HG02571 (cell line): ENCODE results near the gene RPS27L.
A peak's percentile ranks its signal among the peaks of the same experiment; 100 is the strongest.

Experiments used
- ATAC-seq: cut with Tn5 transposase; IDR thresholded peaks from one replicate; pipeline ENCODE4 v1.9.1; 2021; ENCODE audit warnings: mild to moderate bottlenecking, moderate library complexity; ENCODE audit not compliant: unreplicated experiment

RPS27L gene

DNA sequence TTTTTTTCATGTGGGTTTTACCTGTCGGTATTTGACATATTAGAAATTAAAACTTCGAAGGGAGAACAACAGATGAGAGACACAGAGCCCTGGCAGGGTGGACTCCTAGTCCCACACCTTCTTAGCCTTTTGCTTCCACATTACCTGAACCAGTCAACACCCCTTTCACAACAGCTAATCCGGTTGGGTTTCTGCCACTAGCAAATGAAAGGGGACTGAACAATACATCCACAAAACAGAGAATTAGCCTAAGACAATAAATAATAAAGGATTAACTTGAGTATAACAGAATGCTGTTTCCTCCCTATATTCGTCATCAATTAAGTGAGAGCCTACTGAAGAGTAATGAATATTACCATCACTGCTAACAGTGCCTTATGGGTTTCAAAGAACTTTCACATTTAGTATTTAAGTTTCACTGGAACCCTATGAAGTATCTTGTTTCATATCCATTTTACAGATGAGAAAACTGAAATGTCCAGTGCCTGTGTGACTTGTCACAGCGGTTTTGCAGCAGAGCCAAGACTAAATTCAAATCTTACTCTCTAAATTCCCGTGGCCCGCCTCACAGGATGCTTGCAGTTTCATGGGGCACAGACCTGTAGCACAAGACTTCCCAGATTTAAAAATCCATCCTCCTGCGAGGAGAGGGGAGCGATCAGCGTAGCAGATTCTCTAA lies 31.1 kb upstream of the RPS27L start:
- ATAC-seq, result no peak

DNA sequence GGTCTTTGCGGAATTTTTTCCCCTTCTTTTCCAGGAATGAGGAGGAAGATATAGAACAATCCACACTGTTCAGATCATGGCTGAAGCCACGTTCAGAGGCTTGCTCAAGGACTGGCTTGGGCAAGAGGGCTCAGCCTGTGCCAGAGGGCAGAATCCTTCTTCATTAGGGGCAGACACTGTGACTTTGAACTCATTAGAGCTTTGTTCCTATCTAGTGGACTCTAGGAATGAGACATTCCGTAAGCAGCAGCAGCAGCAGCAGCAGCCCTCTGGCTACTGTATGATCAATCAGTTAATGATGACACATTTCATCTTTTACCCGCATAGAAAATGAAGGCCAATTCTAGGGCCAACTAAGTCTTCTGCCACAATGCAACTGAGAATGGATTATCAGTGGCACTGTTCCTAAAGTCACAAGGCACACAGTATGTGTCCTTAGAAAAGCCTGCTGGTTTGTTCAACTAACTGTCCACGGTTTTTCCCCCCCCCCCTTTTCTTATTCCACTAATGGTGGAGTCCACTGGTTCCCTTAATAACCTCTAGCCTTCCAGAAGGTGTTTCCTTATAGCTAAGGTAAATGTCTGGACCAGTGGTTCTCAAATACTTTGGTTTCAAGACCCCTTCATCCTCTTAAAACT lies 30.4 kb upstream of the RPS27L start:
- ATAC-seq, result no peak

DNA sequence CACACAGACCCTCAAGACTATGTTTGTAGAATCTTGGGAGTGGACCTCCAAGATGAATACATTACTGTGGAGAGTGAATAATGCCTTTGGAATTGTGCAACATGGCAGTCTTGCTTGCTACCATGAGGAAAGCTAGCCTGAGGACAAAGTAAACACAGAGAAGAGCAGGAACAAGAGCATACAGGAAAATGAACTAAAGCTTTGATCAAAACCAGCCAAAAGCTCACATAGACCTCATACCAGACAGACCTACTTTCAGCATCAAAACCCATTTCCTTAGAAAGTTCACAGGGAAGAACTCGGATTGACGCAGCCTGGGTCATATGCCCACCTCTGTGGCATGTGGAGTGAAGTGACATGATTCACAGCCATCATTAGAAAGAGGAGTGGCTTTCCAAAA lies 28.8 kb upstream of the RPS27L start:
- ATAC-seq, result no peak

DNA sequence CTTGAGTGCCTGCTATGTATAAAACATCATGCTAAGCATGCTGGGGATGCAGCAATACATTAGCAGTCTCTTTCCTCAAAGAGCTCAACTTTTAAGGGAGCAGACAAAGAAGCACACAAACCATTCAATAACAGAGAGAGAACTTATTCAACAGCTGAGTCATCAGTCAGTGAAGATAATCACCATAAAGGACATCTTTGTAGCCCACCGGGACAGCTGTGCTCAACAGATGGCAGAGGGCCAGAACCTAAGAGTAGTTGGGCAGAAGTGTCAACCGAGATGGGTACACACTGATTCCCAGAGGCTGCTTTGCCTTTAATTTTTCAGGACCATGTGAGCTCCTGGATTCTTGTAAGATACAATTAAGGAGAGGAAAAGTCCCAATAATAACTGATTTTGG lies 27.9 kb upstream of the RPS27L start:
- ATAC-seq, result no peak

DNA sequence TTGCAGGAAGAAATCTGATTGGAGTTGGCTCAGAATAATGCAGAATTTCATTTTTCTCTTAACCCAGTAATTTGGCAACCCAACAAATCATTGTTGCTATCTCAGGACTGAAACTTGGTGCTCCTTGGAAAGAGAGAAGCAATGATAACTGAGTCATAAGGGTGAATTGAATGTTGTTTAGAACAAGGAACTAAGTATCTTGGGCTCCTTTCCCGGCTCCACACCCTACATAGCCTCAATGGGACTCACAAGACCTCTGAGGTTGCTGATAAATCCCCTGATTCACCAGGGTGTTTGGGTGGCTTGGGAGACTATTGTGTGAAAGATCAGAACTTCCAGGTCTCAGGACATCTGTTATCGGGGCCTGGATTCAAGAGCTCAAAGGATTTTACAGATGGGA lies 24.4 kb upstream of the RPS27L start:
- ATAC-seq, result no peak

DNA sequence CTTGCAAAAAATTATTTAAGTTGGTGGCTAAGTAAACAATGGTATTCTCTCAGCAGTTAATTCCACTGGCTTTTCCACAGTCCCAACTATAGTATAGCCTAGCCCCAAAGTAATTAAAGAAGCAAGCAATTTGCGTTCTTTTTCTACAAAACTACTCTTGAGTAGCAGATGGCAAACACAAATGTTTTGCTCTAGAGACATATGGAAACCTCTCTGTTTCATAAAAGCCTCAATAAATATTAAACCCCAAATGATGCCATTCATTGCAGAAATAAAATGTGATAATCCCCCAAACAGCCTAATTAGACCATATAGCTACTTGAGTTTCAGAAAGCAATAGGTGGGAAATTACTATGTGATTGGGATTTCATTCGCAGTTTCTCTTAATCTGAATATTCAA lies 23.5 kb upstream of the RPS27L start:
- ATAC-seq, result no peak

DNA sequence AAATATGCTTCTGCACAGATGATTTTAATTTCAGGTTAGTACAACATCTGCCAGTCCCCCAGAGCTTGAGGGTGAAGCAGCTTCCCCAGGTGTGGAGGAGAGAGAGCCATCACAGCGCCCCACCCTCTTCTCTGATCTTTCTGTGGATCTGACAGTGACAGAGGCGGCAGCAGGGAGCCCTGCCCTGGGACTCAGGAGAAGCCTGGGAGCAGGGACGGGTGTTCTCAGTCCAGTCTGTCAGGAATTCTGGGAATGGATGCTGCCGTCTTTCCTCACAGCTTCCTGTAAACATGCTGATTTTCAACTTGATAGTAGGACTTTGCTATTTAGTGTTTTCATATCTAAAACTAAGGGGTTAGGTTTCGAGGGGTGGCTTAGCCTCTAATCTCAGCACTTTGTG lies 20.8 kb upstream of the RPS27L start:
- no peak for ATAC-seq

DNA sequence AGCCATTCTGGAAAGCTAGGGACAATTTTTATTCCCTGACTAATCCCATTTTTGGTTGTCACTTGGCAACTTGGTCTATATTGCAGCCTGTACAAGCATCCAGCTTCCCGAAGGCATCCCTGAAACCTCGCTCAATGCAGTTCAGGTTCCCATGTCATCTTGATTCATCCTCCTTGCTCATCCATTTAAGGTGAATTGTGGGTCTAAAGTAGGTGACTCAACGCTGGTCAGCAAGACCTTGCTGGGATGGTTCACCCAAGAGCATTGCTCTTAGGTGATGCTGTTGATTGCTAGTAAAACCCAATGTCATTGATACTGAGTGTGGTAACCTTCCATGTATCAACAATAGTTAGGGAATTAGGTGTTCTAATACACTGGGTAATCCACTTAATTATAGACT lies 19.0 kb upstream of the RPS27L start:
- no peak for ATAC-seq

DNA sequence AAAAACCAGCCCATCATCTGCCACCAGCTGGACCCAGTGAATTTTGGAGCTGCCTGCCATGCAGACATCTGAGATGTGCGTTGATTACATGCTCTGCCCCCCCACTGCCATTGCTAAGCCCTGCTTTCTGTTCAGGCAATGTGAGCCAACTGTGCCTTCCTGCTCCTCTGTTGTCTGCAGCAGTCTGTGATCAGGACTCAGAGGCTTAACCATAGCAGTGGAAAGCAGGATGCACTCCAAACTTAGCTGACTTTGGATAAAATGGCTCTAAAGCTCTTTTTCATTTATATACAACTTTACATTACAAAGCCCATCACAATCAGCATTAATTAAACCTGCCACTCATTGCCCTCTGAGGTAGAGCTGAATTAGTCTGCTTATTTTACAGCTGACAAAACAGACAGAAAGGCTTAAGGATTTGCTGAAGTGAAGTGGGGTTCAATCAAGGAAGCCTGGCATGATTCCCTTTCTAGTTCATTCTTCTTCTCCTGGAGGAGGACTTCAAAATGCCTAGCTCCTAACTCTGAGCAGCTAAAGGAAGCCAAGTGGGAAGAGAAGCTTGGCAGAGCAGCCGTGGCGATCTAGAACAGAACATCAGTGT lies 15.7 kb upstream of the RPS27L start:
- no peak for ATAC-seq

DNA sequence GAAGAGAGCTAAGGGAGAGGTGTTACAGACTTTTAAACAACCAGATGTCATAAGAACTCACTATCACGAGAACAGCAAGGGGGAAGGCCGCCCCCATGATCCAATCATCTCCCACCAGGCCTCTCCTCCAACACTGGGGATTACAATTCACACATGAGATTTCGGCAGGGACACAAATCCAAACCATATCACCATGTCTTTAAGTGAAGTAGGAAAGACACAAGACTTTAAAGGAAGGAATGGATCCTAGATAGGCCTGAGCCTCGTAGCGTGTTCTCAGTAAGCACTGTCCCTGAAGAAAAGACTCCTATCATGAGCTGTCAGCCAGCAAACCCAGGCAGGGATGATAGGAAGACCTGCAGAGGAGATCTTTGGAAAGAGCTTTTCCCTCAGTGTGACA lies 15.1 kb upstream of the RPS27L start:
- ATAC-seq, result no peak

DNA sequence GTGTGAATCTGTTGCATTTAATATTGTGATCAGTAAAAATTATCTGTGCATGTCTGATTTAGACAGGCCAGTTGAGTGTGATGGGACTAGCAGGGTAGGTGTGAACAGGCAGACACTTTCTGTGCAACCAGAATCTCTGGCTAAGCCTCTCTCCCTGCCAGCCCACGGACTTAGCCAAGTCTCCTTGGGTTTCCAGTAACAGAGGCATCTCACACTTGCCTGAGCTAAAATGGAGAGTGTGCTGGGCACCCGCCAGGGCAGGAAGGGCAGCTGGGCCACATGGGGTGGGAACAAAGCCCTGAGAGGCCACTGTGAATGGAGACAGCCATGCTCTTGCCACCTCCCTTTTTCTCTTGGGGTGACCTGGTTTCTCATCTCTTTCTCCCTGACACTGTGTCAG lies 12.5 kb upstream of the RPS27L start:
- ATAC-seq, result no peak

DNA sequence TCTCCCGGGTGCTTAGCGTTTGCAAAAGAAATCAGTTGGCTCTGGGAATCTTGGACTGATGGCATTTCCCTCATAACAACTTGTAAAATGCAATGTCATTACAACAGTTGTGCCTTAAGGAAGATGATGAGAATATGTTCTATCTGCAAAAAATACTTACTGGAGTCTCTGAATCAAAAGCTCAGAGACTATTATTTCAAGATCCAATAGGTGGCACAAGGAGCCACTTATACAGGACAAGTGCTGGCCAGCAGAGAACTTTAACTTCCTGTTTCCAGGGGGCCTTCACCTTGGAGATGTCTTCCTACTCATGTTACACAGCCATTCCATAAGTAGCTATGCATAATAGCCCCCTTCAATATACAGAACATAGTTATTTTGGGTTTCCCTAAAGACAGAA lies 8.9 kb upstream of the RPS27L start:
- no peak for ATAC-seq

DNA sequence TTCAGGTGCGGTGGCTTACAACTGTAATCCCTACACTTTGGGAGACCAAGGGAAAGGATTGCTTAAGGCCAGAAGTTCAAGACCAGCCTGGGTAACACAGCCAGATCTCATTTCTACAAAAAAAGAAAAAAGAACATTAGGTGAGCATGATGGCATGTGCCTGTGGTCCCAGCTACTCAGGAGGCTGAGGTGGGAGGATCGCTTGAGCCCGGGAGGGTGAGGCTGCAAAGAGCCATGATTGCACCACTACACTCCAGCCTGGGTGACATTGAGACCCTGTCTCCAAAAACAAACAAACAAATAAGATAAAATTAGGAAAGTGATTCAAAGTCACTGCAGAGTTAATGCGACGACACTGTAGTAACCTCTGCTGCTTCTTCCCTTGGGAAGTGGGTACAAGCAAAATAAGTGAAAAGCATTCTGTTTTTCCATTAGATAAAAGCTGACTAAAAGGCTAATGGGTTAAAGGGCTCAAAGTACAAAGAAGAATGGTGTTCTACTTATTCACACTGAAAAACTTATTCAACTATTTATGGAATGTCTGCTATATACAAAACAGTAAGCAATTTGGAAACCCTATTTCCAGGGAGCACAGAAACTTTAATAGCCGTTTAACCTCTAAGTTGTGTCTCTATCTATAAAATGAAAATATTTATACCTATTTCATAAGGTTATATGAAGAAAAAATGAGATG lies 8.0 kb upstream of the RPS27L start:
- no peak for ATAC-seq

DNA sequence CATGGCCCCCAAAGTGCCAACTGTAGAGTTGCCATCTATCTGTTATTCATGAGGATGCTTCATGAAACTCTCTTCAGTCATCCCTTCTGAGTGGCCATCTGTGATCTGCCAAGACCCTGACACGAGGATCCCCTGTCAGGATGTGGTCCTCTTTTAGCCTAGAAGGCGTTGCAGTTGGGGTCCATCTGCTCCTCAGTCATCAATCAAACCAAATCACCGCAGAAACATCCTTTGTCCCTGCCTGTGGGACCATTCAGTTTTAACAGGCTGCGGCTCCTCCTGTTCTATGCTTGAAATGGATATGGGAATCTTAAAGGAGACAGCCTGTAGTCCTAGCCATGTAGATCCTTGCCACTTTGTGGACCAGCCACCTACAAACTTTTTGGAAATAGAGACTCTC lies 5.9 kb upstream of the RPS27L start:
- no peak for ATAC-seq

DNA sequence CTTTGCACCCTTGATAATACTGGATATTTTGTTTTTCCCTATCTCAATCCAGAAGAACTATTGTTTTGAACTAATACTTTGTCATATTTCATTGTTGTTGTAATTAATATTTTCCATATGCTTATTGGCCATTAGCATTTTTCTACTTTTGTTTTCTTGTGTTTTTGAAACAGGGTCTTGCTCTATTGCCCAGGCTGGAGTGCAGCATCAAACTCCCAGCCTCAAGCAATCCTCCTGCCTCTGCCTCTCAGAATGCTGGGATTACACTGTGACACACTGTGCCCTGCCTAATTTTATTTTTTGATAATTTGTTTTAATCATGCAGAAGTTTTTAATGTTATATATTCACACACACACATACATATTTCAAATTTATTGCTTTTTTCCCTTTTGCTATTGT lies 3.4 kb upstream of the RPS27L start:
- no peak for ATAC-seq

DNA sequence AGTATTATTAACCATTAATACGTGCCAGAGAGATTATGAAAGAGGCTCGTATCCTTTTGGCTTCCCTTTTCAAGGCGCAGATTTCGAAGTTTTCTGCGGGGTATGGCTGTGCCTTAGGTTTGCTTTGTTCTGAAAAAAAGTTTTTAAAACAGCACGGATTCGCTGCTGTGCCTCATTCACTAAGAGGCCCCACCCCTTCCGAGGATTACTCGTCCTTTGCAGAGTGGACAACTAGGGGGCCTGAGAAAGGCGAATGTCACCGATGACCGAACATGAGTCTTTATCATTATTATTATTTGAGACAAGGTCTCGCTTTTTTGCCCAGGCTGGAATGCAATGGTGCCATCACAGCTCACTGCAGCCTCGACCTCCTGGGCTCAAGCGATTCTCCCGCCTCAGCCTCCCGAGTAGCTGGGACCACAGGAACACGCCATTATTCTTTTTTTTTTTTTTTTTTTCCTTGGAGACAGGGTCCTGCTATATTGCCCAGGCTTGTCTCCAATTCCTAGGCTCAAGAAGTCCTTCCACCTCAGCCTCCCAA lies 684 bp upstream of the RPS27L start:
- ATAC-seq, result peak; percentile 20

DNA sequence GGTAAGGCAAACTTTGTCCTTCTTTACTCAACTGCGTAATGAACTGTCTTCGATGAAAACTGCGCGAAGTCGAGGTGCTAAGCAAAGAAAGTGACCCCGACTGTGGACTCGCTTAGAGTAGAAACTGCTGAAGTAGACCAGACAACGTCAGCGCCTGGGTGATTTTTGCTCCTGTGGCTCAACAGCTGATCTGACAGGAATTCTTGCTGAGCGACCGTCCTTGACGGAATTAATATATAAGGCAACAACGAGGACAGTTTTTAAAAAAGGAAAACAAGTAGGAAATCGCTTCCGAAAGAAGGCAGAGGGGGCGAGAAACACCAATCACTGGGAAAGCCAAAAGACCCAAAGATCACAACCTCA lies 541 bp downstream of the RPS27L start:
- ATAC-seq, result no peak

DNA sequence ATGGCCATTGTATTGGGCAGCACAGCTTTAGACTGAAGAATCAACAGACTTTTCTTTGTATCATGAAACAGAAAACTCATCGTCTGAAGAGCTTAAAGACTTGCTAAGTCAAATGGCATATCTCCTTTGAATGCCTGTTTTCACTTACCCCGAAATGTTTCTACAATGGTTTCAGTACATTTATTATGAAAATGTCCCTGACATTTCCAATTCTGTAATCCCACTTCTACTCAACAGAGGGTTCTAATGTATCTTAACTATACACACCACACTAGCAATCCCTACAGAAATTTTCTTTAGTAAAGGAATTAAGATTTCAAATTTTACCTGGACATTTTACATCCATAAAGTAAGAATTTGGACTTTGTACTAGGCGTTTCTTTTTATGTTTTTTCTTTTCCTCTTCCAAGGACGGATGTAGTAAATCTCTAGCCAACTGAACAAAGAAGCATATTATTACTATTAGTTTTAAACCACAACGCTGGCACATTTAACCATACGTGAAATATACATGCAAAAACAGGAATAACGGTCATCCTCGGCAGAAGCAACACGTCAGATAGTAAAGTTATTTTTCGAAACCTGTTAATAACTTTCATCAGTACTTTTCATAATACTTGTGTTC lies 1.1 kb downstream of the RPS27L start:
- no peak for ATAC-seq

DNA sequence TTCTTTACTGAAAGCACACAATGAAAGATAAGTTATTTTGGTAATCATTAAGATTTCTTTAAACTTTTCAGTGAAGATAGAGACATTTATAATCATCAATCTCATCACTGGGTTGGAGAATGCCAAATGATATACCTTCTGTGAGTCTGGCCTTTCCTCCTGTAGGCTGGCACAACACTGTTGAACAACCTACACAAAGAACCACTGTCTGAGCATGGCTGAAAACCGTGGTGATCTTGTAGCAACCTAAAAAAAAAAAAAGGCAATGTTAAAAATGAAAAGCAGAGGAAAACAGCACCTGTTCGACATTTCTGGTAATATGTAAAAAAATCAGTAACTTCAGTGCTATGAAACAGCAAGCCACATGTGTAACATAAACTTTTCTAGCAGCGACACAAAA lies 1.8 kb downstream of the RPS27L start:
- ATAC-seq, result no peak

DNA sequence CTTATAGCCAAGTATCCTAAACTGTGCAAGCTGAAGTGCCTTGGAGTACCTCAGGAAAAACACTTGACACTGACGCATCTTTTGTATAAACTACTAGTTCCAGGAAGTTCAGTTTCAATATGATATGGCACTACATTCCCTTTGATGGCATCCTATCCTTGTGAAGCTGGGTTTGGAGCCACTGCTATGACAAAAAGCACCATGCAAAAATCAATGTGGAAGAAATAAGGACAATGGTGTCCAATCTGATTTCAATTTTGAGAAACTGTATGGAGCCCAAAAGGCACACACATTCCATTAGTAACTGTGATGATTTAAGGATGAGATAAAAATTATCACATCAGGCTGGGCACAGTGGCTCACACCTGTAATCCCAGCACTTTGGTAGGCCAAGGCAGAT lies 5.6 kb downstream of the RPS27L start:
- no peak for ATAC-seq

DNA sequence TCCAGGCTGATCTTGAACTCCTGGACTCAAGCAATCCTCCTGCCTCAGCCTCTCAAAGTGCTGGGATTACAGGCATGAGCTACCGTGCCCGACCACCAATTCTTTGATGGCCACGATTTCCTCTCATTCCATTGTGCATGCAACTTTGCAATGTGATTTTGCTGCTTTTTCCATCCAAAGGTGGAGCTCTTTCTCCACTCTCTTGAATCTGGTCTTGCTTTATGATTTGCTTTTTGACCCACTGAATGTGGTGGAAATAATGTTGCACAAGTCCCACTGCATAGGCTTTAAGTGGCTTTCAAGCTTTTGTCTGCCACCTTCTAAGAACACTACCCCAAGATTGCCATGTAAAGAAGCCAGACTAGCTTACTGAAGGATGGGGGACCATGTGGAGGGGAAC lies 10.6 kb downstream of the RPS27L start:
- ATAC-seq, result no peak
